Measurements from ENCODE around the gene IER3. TPM values are rescaled to one million over a fixed set of nuclear protein-coding genes. Genes with fewer than 3 reads are reported as not detected.

Gene IER3
- total and polyA plus RNA-seq, 2 of the 13 experiments (the other 11 are each of a cell fraction or from before 2014, with no cell fraction given), result 51.1 to 131 TPM

- TF ChIP-seq CBX5 (CRISPR knock-in tag; IDR thresholded peaks at IDR 0.05; ENCODE audit: borderline replicate concordance) (0 out of 2 replicates have a peak, but pooled peaks have one; percentile 20), NR1H2 (CRISPR knock-in tag; IDR thresholded peaks at IDR 0.05; ENCODE audit: borderline replicate concordance, low read depth) (0 out of 2 replicates have a peak, but pooled peaks have one; percentile 57), SMARCC2 (IDR thresholded peaks at IDR 0.05) (0 out of 2 replicates have a peak, but pooled peaks have one; percentile 39)
These were observed 26.3 kb downstream of the IER3 start (continued) for GRCh38 chr6:30717845-30718720.

GRCh38 chr6:30717129-30717844 lies 27.1 kb downstream of the IER3 start, which contains the start of gene MDC1:
MDC1 (minus strand) TSS chr6:30717281; CDS start chr6:30715175, 2,106 bp downstream.
- peaks cover 12 to 20% of the 10 kb centered on the region in 2 experiments for H3K36me3 ChIP-seq (replicated peaks in 1 of 2; ENCODE audit: control insufficient read depth in 1 of 2, insufficient read depth in 2 of 2, low read length in 2 of 2)
- intact Hi-C loops (cut with micrococcal nuclease; ENCODE audit: unreplicated experiment) (loop anchor here (1.0 to 2.0 kb wide), 2 partner anchors 38 to 160 kb away; partner anchors contain the start of genes GNL1 and PRR3), in situ Hi-C loops (cut with HindIII; ENCODE audit: extremely low pct_ligation_motif_present, low pct_unique_long_range_greater_than_20kb) (no loop called here)
- H3K4me2 ChIP-seq (ENCODE audit: low read depth, low read length), result peak within 1 kb of the TSS; percentile 96
- H3K27me3 ChIP-seq (ENCODE audit: control insufficient read depth in 1 of 2, insufficient read depth in 2 of 2, low read length in 2 of 2), result no peaks in the 10 kb centered on the region; a peak in 1 of 5 replicates
- DNase-seq (ENCODE audit: low spot score) (peak; percentile 100), ATAC-seq (peak; percentile 88), FAIRE-seq (peak; percentile 92)
- peak within 1 kb of the TSS; percentile 68 to 84 (median 76) for H3K4me3 ChIP-seq (replicated peaks in 1 of 3; ENCODE audit: insufficient read depth in 1 of 3, low read depth in 2 of 3, low read length in 3 of 3)
- peaks cover 29% of the 10 kb centered on the region for H3K79me2 ChIP-seq (ENCODE audit: insufficient read depth, low read length)
- POLR2A ChIA-PET, result interaction anchor here (0.6 to 2.9 kb wide), 38 partner anchors 9 to 197 kb away, joined by 3 to 50 read pairs (median 6); partner anchors contain the start of genes ATAT1, DDR1, DHX16 and FLOT1
- H3K4me1 ChIP-seq (ENCODE audit: insufficient read depth, low read length), result peaks cover 37% of the 10 kb centered on the region
- H3K9ac ChIP-seq (ENCODE audit: insufficient read depth, low read depth, low read length), result peak within 1 kb of the TSS; percentile 89
- H2AFZ ChIP-seq (ENCODE audit: low read length), result peak within 1 kb of the TSS; percentile 33
- BruUV-seq (replicated peaks), result no TSS peak
- WGBS (ENCODE audit: low lambda C conversion rate), result 0% methylated on average over 39 of the region's 48 CpGs
- no peaks in the 10 kb centered on the region for H3K9me3 ChIP-seq (ENCODE audit: low read length)
- H4K20me1 ChIP-seq (ENCODE audit: insufficient read depth, low read length), result peaks cover 9% of the 10 kb centered on the region; the same call in 1 of the 2 replicates
- CTCF ChIA-PET (ENCODE audit: low intra/inter-chr PET ratio, low total read pairs), result no interaction called here
- H3K27ac ChIP-seq (ENCODE audit: extremely low read length, insufficient read depth, low read length), result peak within 1 kb of the TSS; percentile 94
- TF ChIP-seq NFIB (CRISPR knock-in tag; IDR thresholded peaks at IDR 0.05; ENCODE audit: borderline replicate concordance), result no peak
- no peak for TF ChIP-seq ONECUT2 (CRISPR knock-in tag; IDR thresholded peaks at IDR 0.05)
- peak; percentile 94 for TF ChIP-seq SALL2 (CRISPR knock-in tag; IDR thresholded peaks at IDR 0.05)
- TF ChIP-seq IRF9 (CRISPR knock-in tag; IDR thresholded peaks at IDR 0.05; ENCODE audit: borderline replicate concordance), result peak; percentile 65
- peak; percentile 94; the same call in 1 of the 2 replicates for TF ChIP-seq ZNF567 (CRISPR knock-in tag; IDR thresholded peaks at IDR 0.05; ENCODE audit: borderline replicate concordance)
- TF ChIP-seq ZNF329 (CRISPR knock-in tag; IDR thresholded peaks at IDR 0.05; ENCODE audit: low read depth), result peak; percentile 68; the same call in 1 of the 2 replicates
- peak; percentile 80 for TF ChIP-seq FOXA3 (CRISPR knock-in tag; IDR thresholded peaks at IDR 0.05)
- TF ChIP-seq CBFB (CRISPR knock-in tag; IDR thresholded peaks at IDR 0.05), result peak; percentile 96
- TF ChIP-seq ATF6 (CRISPR knock-in tag; conservative IDR thresholded peaks at IDR 0.05), result peak; percentile 85; the same call in 1 of the 2 replicates
- TF ChIP-seq ZNF354B (CRISPR knock-in tag; IDR thresholded peaks at IDR 0.05), result peak; percentile 95
- no peak for TF ChIP-seq ZNF326 (CRISPR knock-in tag; IDR thresholded peaks at IDR 0.05; ENCODE audit: borderline replicate concordance)
- peak; percentile 77 to 82; a peak in 3 of 4 replicates for TF ChIP-seq EP300 (IDR thresholded peaks at IDR 0.05; ENCODE audit: low read depth in 2 of 2, low read length in 2 of 2)
- peak; percentile 85 for TF ChIP-seq EP300 (CRISPR knock-in tag; IDR thresholded peaks at IDR 0.05; ENCODE audit: borderline replicate concordance)
